Measurements from ENCODE around the gene AZIN2. TPM values are rescaled to one million over a fixed set of nuclear protein-coding genes. Genes with fewer than 3 reads are reported as not detected.
A peak's percentile ranks its signal among the peaks of the same experiment; 100 is the strongest.

The AZIN2 gene
- total and polyA plus RNA-seq, 2 of the 13 experiments (the other 11 are each of a cell fraction or from before 2014, with no cell fraction given) = 1.7 to 3.5 TPM

GRCh38 chr1:33050221-33051076 lies 30.5 kb upstream of the AZIN2 start:
- no peaks in the 10 kb centered on the region for H3K27me3 ChIP-seq (ENCODE audit: control insufficient read depth in 1 of 2, insufficient read depth in 2 of 2, low read length in 2 of 2)
- no peaks in the 10 kb centered on the region for H3K79me2 ChIP-seq (ENCODE audit: insufficient read depth, low read length)
- H3K9ac ChIP-seq (ENCODE audit: insufficient read depth, low read depth, low read length) = no peak overlapping the region
- ChIA-PET POLR2A (interaction anchor here (0.6 to 0.9 kb wide), 6 partner anchors 30 to 302 kb away, joined by 3 to 5 read pairs (median 4); partner anchors contain the start of genes AZIN2, S100PBP and YARS1), CTCF (ENCODE audit: low intra/inter-chr PET ratio, low total read pairs) (no interaction called here)
- peak; percentile 71 for ATAC-seq
- intact Hi-C loops (cut with micrococcal nuclease; ENCODE audit: unreplicated experiment) (loop anchor here (10.0 kb wide), 1 partner anchor 46 kb away; no protein-coding TSS in a partner anchor), in situ Hi-C loops (cut with HindIII; ENCODE audit: extremely low pct_ligation_motif_present, low pct_unique_long_range_greater_than_20kb) (no loop called here)
- peaks cover 68% of the 10 kb centered on the region for H3K4me1 ChIP-seq (ENCODE audit: insufficient read depth, low read length)
- peak overlapping the region in 1 of 3 experiments; percentile 25; a peak in 1 of 6 replicates for H3K4me3 ChIP-seq (replicated peaks in 1 of 3; ENCODE audit: insufficient read depth in 1 of 3, low read depth in 2 of 3, low read length in 3 of 3)
- peak overlapping the region; percentile 64 for H3K4me2 ChIP-seq (ENCODE audit: low read depth, low read length)
- no peaks in the 10 kb centered on the region for H3K9me3 ChIP-seq (ENCODE audit: low read length)
- H3K27ac ChIP-seq (ENCODE audit: extremely low read length, insufficient read depth, low read length) = peak overlapping the region; percentile 46
- H4K20me1 ChIP-seq (ENCODE audit: insufficient read depth, low read length) = no peaks in the 10 kb centered on the region
- WGBS (ENCODE audit: low lambda C conversion rate) = 68% methylated on average over 13 of the region's 17 CpGs
- no peak overlapping the region for H2AFZ ChIP-seq (ENCODE audit: low read length)
- FAIRE-seq = peak; percentile 4
- DNase-seq (ENCODE audit: low spot score) = peak; percentile 60
- H3K36me3 ChIP-seq (replicated peaks in 1 of 2; ENCODE audit: control insufficient read depth in 1 of 2, insufficient read depth in 2 of 2, low read length in 2 of 2) = no peaks in the 10 kb centered on the region
- BruUV-seq (replicated peaks) = no TSS peak
- TF ChIP-seq, protein P1, sequence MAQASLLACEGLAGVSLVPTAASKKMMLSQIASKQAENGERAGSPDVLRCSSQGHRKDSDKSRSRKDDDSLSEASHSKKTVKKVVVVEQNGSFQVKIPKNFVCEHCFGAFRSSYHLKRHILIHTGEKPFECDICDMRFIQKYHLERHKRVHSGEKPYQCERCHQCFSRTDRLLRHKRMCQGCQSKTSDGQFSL (CRISPR knock-in tag; IDR thresholded peaks at IDR 0.05) = 0 out of 2 replicates have a peak, but pooled peaks have one; percentile 62
- TF ChIP-seq ZNF629 (CRISPR knock-in tag; conservative IDR thresholded peaks at IDR 0.05) (0 out of 2 replicates have a peak, but pooled peaks have one; percentile 16), GABPA (IDR thresholded peaks at IDR 0.05; ENCODE audit: low read depth, low read length) (no peak), GABPA (CRISPR knock-in tag; IDR thresholded peaks at IDR 0.05; ENCODE audit: low read depth) (peak; percentile 62), SAP130 (CRISPR knock-in tag; IDR thresholded peaks at IDR 0.05; ENCODE audit: low read depth) (peak; percentile 33; the same call in 1 of the 2 replicates), CREB1 (IDR thresholded peaks at IDR 0.05) (no peak), CREB1 (CRISPR knock-in tag; IDR thresholded peaks at IDR 0.05) (no peak), ZNF225 (CRISPR knock-in tag; IDR thresholded peaks at IDR 0.05) (no peak), ZNF747 (CRISPR knock-in tag; IDR thresholded peaks at IDR 0.05; ENCODE audit: borderline replicate concordance) (no peak), ZGPAT (CRISPR knock-in tag; IDR thresholded peaks at IDR 0.05) (peak; percentile 26; the same call in 1 of the 2 replicates), ELF1 (CRISPR knock-in tag; IDR thresholded peaks at IDR 0.05) (0 out of 2 replicates have a peak, but pooled peaks have one; percentile 28), SOX5 (CRISPR knock-in tag; IDR thresholded peaks at IDR 0.05; ENCODE audit: borderline replicate concordance) (peak; percentile 33; the same call in 1 of the 2 replicates), EP300 (IDR thresholded peaks at IDR 0.05; ENCODE audit: low read depth in 2 of 2, low read length in 2 of 2) (peak in 1 of 2 experiments; percentile 24; a peak in 1 of 4 replicates), EP300 (CRISPR knock-in tag; IDR thresholded peaks at IDR 0.05; ENCODE audit: borderline replicate concordance) (0 out of 2 replicates have a peak, but pooled peaks have one; percentile 39), BRD4 (CRISPR knock-in tag; IDR thresholded peaks at IDR 0.05) (no peak), TEAD3 (CRISPR knock-in tag; optimal IDR thresholded peaks at IDR 0.05; ENCODE audit: borderline replicate concordance) (peak; percentile 70), YY1 (IDR thresholded peaks at IDR 0.05; ENCODE audit: insufficient read depth, insufficient replicate concordance, low read depth, low read length) (no peak), ELF3 (CRISPR knock-in tag; IDR thresholded peaks at IDR 0.05) (peak; percentile 42; the same call in 1 of the 2 replicates), HNF4A (CRISPR knock-in tag; IDR thresholded peaks at IDR 0.05) (peak; percentile 50), CEBPG (CRISPR knock-in tag; IDR thresholded peaks at IDR 0.05) (peak; percentile 45; the same call in 1 of the 2 replicates), WIZ (CRISPR knock-in tag; IDR thresholded peaks at IDR 0.05) (no peak), BCL6 (CRISPR knock-in tag; IDR thresholded peaks at IDR 0.05) (0 out of 2 replicates have a peak, but pooled peaks have one; percentile 4)
- TF ChIP-seq, protein P2, sequence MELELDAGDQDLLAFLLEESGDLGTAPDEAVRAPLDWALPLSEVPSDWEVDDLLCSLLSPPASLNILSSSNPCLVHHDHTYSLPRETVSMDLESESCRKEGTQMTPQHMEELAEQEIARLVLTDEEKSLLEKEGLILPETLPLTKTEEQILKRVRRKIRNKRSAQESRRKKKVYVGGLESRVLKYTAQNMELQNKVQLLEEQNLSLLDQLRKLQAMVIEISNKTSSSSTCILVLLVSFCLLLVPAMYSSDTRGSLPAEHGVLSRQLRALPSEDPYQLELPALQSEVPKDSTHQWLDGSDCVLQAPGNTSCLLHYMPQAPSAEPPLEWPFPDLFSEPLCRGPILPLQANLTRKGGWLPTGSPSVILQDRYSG (CRISPR knock-in tag; IDR thresholded peaks at IDR 0.05) = no peak

All from HepG2 (cell line).